Skin of body (tissue), 2 donors: Measurements from ENCODE around the gene SDHA. TPM values are rescaled to one million over a fixed set of nuclear protein-coding genes. Genes with fewer than 3 reads are reported as not detected.

Experiments
- DNase-seq: peaks from one replicate; lab custom pipeline; 2025; lab: John Stamatoyannopoulos, UW
- total RNA-seq: library from RNA; depleted of rRNA; stranded (reverse); fragments of >200 nt; gene quantifications from one replicate; pipeline ENCODE4 v1.2.3, GENCODE V29; 2014

SDHA gene
- total RNA-seq, result 68.4 TPM

DNA sequence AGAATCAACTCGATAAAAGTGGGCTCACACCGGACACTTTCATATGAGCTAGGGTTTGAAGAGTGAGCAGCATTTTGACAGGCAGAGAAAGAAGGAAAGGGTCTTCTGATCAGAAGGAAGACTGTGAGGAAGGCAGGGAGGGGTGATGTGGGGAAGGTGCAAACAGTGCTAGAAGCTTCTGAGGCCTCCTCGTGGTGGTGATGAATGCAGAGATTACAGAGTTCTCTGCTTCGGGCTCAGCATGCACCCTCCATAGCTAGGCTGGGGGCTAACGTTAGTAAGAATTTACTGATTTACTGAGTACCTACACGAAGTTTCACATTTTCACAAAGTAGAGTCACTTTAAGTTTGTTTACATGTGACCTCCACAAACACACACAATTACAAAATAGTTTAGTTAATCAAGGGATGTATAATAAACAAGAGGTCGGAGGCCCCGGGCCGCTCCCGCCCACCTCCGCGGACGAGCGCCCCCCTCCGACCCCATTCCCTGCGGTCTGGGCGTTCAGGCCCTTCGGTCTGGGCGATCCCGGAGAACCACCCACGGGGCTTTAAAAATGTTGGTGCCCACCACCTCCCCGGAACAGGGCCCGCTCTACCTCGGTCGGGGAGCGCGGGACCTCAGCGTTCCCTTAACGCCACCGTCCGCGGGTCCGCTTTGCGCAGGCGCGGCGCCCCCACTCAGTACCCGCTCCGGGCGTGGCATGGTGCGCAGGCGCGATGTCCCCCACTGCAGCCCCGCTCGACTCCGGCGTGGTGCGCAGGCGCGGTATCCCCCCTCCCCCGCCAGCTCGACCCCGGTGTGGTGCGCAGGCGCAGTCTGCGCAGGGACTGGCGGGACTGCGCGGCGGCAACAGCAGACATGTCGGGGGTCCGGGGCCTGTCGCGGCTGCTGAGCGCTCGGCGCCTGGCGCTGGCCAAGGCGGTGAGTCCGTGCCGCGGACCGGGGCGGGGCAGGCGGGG, at the start of gene SDHA, which contains the start of gene CCDC127:
SDHA (plus strand) TSS at position 827 of the 963 bp plus-strand sequence; CDS start at position 863, 36 bp downstream.
CCDC127 (minus strand) TSS at position 660 of the 963 bp plus-strand sequence. CDS start 1,304 bp downstream, outside the sequence.
- DNase-seq, result peak; percentile 96

DNA sequence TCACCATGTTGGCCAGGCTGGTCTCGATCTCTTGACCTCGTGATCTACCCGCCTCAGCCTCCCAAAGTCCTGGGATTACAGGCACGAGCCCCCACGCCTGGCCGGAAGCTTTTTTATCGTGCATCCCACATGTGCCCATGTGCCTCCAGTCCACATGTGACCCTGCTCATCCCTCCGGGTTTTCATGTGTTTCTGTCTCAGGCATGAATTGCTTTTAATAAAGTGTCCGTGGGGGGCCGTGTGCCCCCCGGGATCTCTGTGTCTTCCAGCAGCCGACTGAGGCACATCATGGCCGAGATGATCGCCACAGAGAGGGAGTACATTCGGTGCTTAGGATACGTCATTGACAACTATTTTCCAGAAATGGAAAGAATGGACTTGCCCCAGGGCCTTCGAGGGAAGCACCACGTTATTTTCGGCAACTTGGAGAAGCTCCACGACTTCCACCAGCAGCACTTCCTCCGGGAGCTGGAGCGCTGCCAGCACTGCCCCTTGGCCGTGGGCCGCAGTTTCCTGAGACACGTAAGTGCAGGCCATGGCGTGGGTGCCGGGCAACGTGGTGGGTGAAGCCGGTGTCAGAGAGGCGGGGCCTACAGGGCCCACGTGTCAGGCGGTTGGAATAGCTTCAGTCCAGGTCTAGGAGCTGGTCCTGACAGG, 48.9 kb upstream of the SDHA start:
- no peak for DNase-seq

DNA sequence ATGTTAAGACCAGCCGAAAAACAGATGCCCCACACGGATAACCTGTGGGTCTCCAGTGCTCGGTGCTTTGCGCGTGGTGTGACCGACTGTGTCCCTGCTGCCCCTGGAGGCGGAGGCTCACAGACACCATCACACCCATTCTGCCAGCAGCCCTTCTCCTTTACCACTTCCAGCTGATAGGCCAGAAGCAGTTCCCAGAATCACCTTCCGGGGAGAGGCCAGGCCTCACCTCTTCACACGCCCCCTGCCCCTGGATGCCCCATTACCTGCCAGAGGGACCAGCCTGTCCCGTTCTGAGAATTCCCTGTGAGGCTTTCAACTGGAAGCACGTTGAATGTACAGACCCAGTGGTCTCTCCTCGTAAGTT, 48.4 kb upstream of the SDHA start:
- DNase-seq, result no peak

DNA sequence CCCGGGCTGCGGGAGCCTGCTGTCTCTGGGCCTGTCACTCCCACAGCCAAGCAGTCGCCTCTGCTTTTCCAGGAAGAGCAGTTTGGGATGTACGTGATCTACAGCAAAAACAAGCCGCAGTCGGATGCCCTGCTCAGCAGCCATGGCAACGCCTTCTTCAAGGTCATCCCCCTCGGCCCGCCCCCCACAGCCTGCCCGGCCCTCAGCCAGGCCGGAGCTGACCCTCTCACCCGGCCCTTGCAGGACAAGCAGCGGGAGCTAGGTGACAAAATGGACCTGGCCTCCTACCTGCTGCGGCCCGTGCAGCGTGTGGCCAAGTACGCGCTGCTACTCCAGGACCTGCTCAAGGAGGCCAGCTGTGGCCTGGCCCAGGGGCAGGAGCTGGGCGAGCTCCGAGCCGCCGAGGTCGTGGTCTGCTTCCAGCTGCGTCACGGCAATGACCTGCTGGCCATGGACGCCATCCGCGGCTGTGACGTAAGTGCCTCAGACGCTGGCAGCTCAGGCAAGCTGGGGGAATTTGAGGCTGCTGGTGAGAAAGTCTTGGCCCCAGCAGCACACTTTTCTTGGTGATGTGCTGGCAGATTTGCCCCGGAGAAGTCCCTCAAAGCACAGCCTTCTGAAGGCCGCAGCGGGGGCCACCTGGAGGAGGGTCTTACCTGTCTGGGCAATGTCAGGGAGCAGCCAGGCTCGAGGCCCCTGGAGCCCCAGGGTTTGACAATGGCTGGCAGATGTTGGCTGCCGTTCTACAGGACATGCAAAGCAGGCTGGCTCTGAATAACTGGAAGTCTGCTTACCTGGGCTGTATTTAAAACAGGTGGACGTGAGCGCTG, 46.9 kb upstream of the SDHA start:
- no peak for DNase-seq

DNA sequence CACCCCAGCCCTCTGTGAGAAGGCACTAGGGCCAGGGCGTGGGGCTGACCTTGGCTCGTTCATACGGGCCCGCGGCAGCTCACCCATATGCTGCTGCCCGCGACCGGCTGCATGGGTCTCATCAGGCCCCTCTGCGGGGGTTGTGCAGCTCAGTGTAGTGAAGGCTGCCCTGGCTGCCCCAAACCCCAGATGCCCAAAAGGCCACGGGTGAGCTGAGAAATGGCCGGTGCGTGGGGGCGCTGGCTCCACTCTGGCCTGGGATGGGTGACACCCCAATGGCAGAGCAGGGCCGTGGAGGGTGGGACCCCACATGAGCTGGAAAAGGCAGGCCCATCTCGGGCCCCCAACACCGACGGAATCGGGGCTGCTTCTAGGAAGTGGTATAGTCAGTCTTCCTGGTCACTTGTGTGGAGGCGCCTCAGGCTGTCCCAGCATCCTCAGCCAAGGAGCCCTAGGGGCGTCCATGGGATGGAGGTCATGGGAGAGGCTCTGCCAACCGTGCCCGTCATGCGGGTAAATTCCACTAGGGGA, 46.3 kb upstream of the SDHA start:
- no peak for DNase-seq

GRCh38 chr5:172421-172820, 45.7 kb upstream of the SDHA start:
- DNase-seq, result no peak

DNA sequence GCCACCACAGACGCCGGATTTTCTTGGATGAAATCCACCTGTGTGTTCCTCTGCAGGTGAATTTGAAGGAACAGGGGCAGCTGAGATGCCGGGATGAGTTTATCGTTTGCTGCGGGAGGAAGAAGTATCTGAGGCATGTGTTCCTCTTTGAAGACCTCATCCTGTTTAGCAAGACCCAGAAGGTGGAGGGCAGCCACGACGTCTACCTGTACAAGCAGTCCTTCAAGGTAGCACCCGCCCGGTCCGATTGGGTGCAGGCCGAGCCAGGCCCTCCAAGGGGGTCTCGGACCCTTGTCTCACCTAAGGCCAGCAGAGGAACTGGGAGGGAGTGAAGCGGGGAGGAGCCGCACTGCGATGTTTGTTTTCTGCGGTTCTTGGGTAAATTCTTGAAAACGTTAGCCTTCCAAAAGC, 45.3 kb upstream of the SDHA start:
- no peak for DNase-seq

- DNase-seq, result no peak
Measured at GRCh38 chr5:173392-174290, 44.5 kb upstream of the SDHA start.

DNA sequence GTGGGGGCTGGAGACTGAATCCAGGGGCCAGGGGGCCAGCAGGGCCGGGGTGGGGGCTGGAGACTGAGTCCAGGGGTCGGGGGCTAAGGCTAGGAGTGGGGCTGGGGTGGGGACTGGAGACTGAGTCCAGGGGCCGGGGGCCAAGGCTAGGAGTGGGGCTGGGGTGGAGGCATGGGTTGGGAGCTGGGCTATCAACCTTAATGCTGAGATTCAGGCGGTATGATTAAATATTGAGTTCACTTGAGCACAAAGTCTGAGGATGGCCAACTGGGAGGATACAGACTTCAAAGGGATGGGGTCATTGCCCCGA, 43.9 kb upstream of the SDHA start:
- no peak for DNase-seq

GRCh38 chr5:174876-175465, 43.1 kb upstream of the SDHA start:
- DNase-seq, result no peak

GRCh38 chr5:176296-176823, 41.8 kb upstream of the SDHA start:
- no peak for DNase-seq

- DNase-seq, result no peak
Measured at GRCh38 chr5:178110-178509, 40.0 kb upstream of the SDHA start.

DNA sequence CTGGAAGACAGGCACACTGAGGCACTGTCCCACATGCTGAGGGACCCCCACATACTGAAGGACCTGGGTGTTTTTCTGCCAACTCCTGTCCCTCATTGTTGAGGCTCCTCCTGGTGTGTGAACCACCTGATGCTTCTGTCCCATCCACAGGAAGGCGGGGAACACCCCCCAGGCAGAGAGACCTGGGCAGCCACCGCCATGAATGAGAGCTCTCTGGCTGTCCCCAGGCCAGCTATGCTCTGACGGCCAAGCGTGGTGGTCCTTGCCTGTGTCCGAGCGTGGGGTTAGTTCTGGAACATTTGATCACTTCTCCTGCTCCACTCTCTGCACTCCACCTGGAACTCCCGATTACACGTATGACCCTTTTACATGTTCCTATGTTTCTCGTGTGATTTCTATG, 38.7 kb upstream of the SDHA start:
- no peak for DNase-seq

- DNase-seq, result no peak
Measured at GRCh38 chr5:180286-180918, 37.7 kb upstream of the SDHA start.

GRCh38 chr5:181160-181559, 37.0 kb upstream of the SDHA start:
- no peak for DNase-seq

GRCh38 chr5:181566-181965, 36.6 kb upstream of the SDHA start:
- DNase-seq, result no peak

- DNase-seq, result no peak
Measured at GRCh38 chr5:182126-182525, 36.0 kb upstream of the SDHA start.

DNA sequence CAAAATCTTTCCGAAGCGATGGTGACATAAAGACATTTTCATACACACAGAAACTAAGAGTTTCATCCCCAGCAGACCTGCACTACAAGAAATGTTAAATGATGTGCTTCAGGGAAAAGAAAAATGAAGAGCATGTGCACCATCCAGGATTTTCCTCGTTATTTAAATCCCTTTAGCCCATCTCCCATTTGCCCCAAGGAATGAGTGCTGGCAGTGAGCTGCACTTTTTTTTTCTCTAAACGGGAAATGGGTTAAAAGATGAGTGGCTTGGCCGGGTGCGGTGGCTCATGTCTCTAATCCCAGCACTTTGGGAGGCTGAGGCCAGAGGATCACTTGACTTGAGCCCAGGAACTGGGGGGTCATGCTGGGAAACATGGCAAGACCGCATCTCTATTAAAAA, 33.6 kb upstream of the SDHA start:
- DNase-seq, result no peak
